ENCODE results near the gene PSMB5. TPM values are rescaled to one million over a fixed set of nuclear protein-coding genes. Genes with fewer than 3 reads are reported as not detected.

The PSMB5 gene
- total and polyA plus RNA-seq, 2 of the 13 experiments (the other 11 are each of a cell fraction or from before 2014, with no cell fraction given): 705 to 871 TPM

GRCh38 chr14:23047751-23048693 lies 13.3 kb upstream of the PSMB5 start:
- in situ Hi-C loops (cut with HindIII; ENCODE audit: extremely low pct_ligation_motif_present, low pct_unique_long_range_greater_than_20kb) (no loop called here), intact Hi-C loops (cut with micrococcal nuclease; ENCODE audit: unreplicated experiment) (no loop called here)
- no peak for ATAC-seq
- Histone ChIP-seq H3K79me2 (ENCODE audit: insufficient read depth, low read length) (no peaks in the 10 kb centered on the region), H3K4me2 (ENCODE audit: low read depth, low read length) (no peak overlapping the region), H3K4me3 (replicated peaks in 1 of 3; ENCODE audit: insufficient read depth in 1 of 3, low read depth in 2 of 3, low read length in 3 of 3) (no peak overlapping the region), H3K27ac (ENCODE audit: extremely low read length, insufficient read depth, low read length) (no peak overlapping the region), H3K9me3 (ENCODE audit: low read length) (no peaks in the 10 kb centered on the region), H3K4me1 (ENCODE audit: insufficient read depth, low read length) (peaks cover 20% of the 10 kb centered on the region), H2AFZ (ENCODE audit: low read length) (no peak overlapping the region), H3K27me3 (ENCODE audit: control insufficient read depth in 1 of 2, insufficient read depth in 2 of 2, low read length in 2 of 2) (peaks cover 11 to 23% of the 10 kb centered on the region in 2 experiments), H4K20me1 (ENCODE audit: insufficient read depth, low read length) (no peaks in the 10 kb centered on the region), H3K36me3 (replicated peaks in 1 of 2; ENCODE audit: control insufficient read depth in 1 of 2, insufficient read depth in 2 of 2, low read length in 2 of 2) (no peaks in the 10 kb centered on the region), H3K9ac (ENCODE audit: insufficient read depth, low read depth, low read length) (no peak overlapping the region)
- WGBS (ENCODE audit: low lambda C conversion rate): 82% methylated on average over 85 of the region's 85 CpGs
- TF ChIP-seq MEIS1 (CRISPR knock-in tag; IDR thresholded peaks at IDR 0.05; ENCODE audit: borderline replicate concordance) (no peak), TMF1 (CRISPR knock-in tag; IDR thresholded peaks at IDR 0.05; ENCODE audit: low read depth) (0 out of 2 replicates have a peak, but pooled peaks have one; percentile 28)
- DNase-seq (ENCODE audit: low spot score): no peak
- no TSS peak for BruUV-seq (replicated peaks)
- FAIRE-seq: no peak
- ChIA-PET POLR2A (interaction anchor here (1.0 to 1.3 kb wide), 2 partner anchors 10 to 72 kb away, joined by 3 read pairs; no protein-coding TSS in a partner anchor), CTCF (ENCODE audit: low intra/inter-chr PET ratio, low total read pairs) (interaction anchor here (1.4 kb wide), 1 partner anchor 61 kb away, joined by 5 read pairs; no protein-coding TSS in a partner anchor)

GRCh38 chr14:23047034-23047634 lies 12.4 kb upstream of the PSMB5 start:
- WGBS (ENCODE audit: low lambda C conversion rate): 32% methylated on average over 6 of the region's 6 CpGs
- TF ChIP-seq MTF2 (CRISPR knock-in tag; IDR thresholded peaks at IDR 0.05; ENCODE audit: borderline replicate concordance): no peak
- TF ChIP-seq ZFP36L1 (CRISPR knock-in tag; IDR thresholded peaks at IDR 0.05): no peak
- TF ChIP-seq ZFP41 (CRISPR knock-in tag; IDR thresholded peaks at IDR 0.05; ENCODE audit: borderline replicate concordance): peak; percentile 77; the same call in 1 of the 2 replicates
- no peak for TF ChIP-seq ZBTB26 (CRISPR knock-in tag; IDR thresholded peaks at IDR 0.05; ENCODE audit: borderline replicate concordance)
- TF ChIP-seq TOE1 (CRISPR knock-in tag; IDR thresholded peaks at IDR 0.05): no peak
- no peak for TF ChIP-seq POLR2AphosphoS5 (IDR thresholded peaks at IDR 0.05; ENCODE audit: low read depth, low read length)
- no peak for TF ChIP-seq U2AF1 (optimal IDR thresholded peaks at IDR 0.05; ENCODE audit: low read depth, low read length)
- TF ChIP-seq, protein P1, sequence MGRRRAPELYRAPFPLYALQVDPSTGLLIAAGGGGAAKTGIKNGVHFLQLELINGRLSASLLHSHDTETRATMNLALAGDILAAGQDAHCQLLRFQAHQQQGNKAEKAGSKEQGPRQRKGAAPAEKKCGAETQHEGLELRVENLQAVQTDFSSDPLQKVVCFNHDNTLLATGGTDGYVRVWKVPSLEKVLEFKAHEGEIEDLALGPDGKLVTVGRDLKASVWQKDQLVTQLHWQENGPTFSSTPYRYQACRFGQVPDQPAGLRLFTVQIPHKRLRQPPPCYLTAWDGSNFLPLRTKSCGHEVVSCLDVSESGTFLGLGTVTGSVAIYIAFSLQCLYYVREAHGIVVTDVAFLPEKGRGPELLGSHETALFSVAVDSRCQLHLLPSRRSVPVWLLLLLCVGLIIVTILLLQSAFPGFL (CRISPR knock-in tag; IDR thresholded peaks at IDR 0.05): no peak
- TF ChIP-seq ARID3A (IDR thresholded peaks at IDR 0.05; ENCODE audit: low read depth, low read length): no peak

More at GRCh38 chr14:23047034-23047634, 12.4 kb upstream of the PSMB5 start:
- CTCF ChIA-PET (ENCODE audit: low intra/inter-chr PET ratio, low total read pairs): interaction anchor here (1.4 kb wide), 1 partner anchor 61 kb away, joined by 5 read pairs; no protein-coding TSS in a partner anchor
- no peak for FAIRE-seq
- in situ Hi-C loops (cut with HindIII; ENCODE audit: extremely low pct_ligation_motif_present, low pct_unique_long_range_greater_than_20kb): no loop called here
- peaks cover 14% of the 10 kb centered on the region for H3K4me1 ChIP-seq (ENCODE audit: insufficient read depth, low read length)
- ATAC-seq: no peak
- H3K79me2 ChIP-seq (ENCODE audit: insufficient read depth, low read length): no peaks in the 10 kb centered on the region
- DNase-seq (ENCODE audit: low spot score): no peak
- no peak overlapping the region for H3K4me3 ChIP-seq (replicated peaks in 1 of 3; ENCODE audit: insufficient read depth in 1 of 3, low read depth in 2 of 3, low read length in 3 of 3)
- POLR2A ChIA-PET: interaction anchor here (0.7 to 1.6 kb wide), 6 partner anchors 9 to 71 kb away, joined by 3 to 9 read pairs (median 3); no protein-coding TSS in a partner anchor
- H3K9ac ChIP-seq (ENCODE audit: insufficient read depth, low read depth, low read length): no peak overlapping the region
- H3K4me2 ChIP-seq (ENCODE audit: low read depth, low read length): no peak overlapping the region
- H3K36me3 ChIP-seq (replicated peaks in 1 of 2; ENCODE audit: control insufficient read depth in 1 of 2, insufficient read depth in 2 of 2, low read length in 2 of 2): no peaks in the 10 kb centered on the region
- BruUV-seq (replicated peaks): no TSS peak
- H3K9me3 ChIP-seq (ENCODE audit: low read length): no peaks in the 10 kb centered on the region
- no peak overlapping the region for H3K27ac ChIP-seq (ENCODE audit: extremely low read length, insufficient read depth, low read length)
- no peak overlapping the region for H2AFZ ChIP-seq (ENCODE audit: low read length)
- H3K27me3 ChIP-seq (ENCODE audit: control insufficient read depth in 1 of 2, insufficient read depth in 2 of 2, low read length in 2 of 2): peaks cover 16 to 32% of the 10 kb centered on the region in 2 experiments
- H4K20me1 ChIP-seq (ENCODE audit: insufficient read depth, low read length): no peaks in the 10 kb centered on the region
- intact Hi-C loops (cut with micrococcal nuclease; ENCODE audit: unreplicated experiment): no loop called here
